Spinal cord (tissue), 10 donors: ENCODE data around the gene C2orf72. TPM values are rescaled to one million over a fixed set of nuclear protein-coding genes. Genes with fewer than 3 reads are reported as not detected.
"Not testable (repeated sequence)": the region's sequence is repeated elsewhere in the genome, so short reads cannot be mapped to it uniquely, and the experiment has no call there.

Experiments
- DNase-seq, 6 donors: peaks; one replicate each; pipeline versions ENCODE4 v3.0.0 to v3.0.0-alpha.2; 2013 to 2015; ENCODE audit warnings: low spot score in 6 of 6, low read depth in 4 of 6
- H3K27ac ChIP-seq: one replicate; pipeline ENCODE4 v1.5.1; 2013; ENCODE audit warnings: low read depth, low read length, control low read depth
- H3K27me3 ChIP-seq: one replicate; pipeline ENCODE4 v1.6.1; 2013; ENCODE audit warnings: low read length; ENCODE audit not compliant: control insufficient read depth, insufficient read depth
- H3K36me3 ChIP-seq: one replicate; pipeline ENCODE4 v1.6.1; 2013; ENCODE audit warnings: low read length; ENCODE audit not compliant: control insufficient read depth, insufficient read depth
- H3K4me1 ChIP-seq: one replicate; pipeline ENCODE4 v1.6.1; 2013; ENCODE audit warnings: low read length; ENCODE audit not compliant: control insufficient read depth, insufficient read depth
- H3K4me3 ChIP-seq: one replicate; pipeline ENCODE4 v1.5.1; 2013; ENCODE audit warnings: low read depth, low read length, control low read depth
- H3K9me3 ChIP-seq: one replicate; pipeline ENCODE4 v1.6.1; 2013; ENCODE audit warnings: low read length; ENCODE audit not compliant: control insufficient read depth, insufficient read depth
- WGBS: methylation state at CpG from one replicate; pipeline ENCODE4 v1.1.5; 2013; ENCODE audit warnings: missing lambda C conversion rate; ENCODE audit not compliant: insufficient coverage; 5-methylcytosine and 5-hydroxymethylcytosine counted together
- polyA plus RNA-seq, 2 donors: library from polyadenylated mRNA; unstranded; fragments of 120-200 nt; gene quantifications; one replicate each; pipeline ENCODE4 v1.2.1, GENCODE V29; 2013; ENCODE audit not compliant: insufficient read length in 2 of 2
- total RNA-seq, 2 donors: library from RNA; depleted of rRNA in 1 of 2; stranded (reverse); fragments of 120-200 nt in 1 of 2; fragments of >200 nt in 1 of 2; gene quantifications; one replicate each; pipeline versions ENCODE4 v1.2.3 to v1.2.4, GENCODE V29; 2013 to 2014
- donor health status: healthy.

Gene C2orf72
- total and polyA plus RNA-seq, 4 donors, result 23.0 to 67.6 (median 45.5) TPM

DNA sequence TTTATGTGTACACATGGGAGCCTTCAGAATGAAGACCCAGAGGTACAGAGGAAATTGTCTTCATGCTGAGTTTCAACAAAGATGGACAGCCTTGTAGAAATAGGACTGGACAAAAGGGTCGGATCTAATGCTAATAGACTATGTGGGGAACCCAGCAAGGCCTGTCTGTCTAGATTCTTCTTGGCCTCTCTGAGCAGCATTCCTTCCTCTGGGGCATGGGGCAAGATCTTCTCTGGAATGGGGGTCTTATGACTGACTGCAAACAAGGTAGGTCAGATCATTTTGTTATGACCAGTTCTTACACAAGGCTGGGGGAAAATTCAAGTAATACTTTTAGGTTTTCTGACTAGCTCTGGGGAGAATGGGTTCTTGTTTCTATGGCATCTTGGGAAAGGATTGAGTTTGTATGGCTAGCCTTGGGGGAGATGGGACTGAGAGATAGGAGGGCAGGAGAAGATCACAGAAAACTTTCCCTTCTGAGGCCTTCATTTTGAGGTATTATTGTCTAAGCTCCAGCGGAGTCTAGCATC is 27.1 kb upstream of the C2orf72 start:
- H3K4me1 ChIP-seq, result peaks cover 54% of the 10 kb centered on the region
- 90% methylated on average over 2 of the region's 2 CpGs for WGBS
- no peaks in the 10 kb centered on the region for H3K27me3 ChIP-seq
- H3K27ac ChIP-seq, result no peak overlapping the region
- no peaks in the 10 kb centered on the region for H3K36me3 ChIP-seq
- H3K4me3 ChIP-seq, result no peak overlapping the region
- no peaks in the 10 kb centered on the region for H3K9me3 ChIP-seq
- no peak for DNase-seq

DNA sequence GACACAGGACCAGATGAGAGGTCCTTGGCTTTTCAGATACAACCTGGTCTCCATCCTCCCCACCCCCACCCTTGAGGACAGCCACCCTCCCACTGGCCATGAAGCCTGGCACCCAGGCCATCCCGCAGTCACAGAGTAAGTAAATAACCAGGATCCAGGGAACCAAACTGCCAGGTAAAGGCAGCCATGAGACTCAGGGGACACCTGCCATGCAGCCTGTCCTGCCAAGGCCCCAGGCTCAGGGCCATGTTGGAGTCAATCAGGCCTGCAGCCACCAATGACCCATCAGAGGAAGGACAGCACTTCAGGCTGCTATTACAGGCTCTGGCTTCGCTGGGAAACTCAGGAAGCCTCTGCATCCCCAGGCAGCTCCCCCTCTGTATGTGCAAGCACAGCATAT is 25.8 kb upstream of the C2orf72 start:
- Histone ChIP-seq H3K27ac (no peak overlapping the region), H3K36me3 (no peaks in the 10 kb centered on the region), H3K4me1 (peaks cover 65% of the 10 kb centered on the region), H3K4me3 (no peak overlapping the region), H3K9me3 (no peaks in the 10 kb centered on the region), H3K27me3 (no peaks in the 10 kb centered on the region)
- WGBS, result 46% methylated on average over 2 of the region's 2 CpGs
- no peak for DNase-seq

DNA sequence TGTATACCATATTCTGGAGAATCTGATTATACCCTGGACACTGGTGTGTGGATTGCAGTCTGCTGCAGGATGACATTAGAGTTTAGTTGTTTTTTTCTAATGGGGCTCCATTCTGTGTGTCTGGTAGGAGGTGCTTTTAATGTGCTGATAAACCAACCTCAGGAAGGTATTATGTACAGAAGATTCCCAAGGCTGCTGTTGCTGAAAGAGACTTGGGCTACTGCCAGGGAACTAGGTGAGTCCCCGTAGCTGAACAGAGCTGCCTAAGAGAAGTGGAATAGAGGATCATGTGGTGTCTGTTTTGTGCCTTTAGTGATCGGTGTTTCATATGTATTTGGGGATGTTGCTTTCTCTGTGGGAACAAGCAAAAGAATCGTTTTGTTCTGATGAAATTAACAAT is 24.9 kb upstream of the C2orf72 start:
- WGBS, result 50% methylated on average over 1 of the region's 3 CpGs
- Histone ChIP-seq H3K27me3 (no peaks in the 10 kb centered on the region), H3K9me3 (no peaks in the 10 kb centered on the region), H3K4me3 (no peak overlapping the region), H3K36me3 (no peaks in the 10 kb centered on the region), H3K27ac (no peak overlapping the region), H3K4me1 (peaks cover 61% of the 10 kb centered on the region)
- DNase-seq, result peak in 1 of 6 donors; percentile 80

DNA sequence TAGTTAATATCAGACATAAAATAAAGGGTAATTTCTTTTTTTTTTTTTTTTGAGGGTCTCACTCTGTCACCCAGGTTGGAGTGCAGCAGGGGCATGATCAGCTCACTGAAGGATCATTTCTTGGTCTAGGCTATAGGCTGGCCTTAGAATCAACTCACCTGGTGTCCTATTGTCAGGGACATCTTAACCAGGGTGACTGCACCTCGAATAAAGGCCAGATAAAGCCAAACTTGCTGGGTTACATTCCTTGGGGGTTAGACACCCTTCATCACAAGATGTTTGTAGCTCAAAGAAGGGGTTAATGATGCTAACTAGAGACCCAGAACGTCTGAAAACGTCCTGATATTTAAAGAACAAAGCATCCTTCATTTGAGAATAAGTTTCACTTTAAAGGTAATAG is 23.5 kb upstream of the C2orf72 start:
- H3K4me3 ChIP-seq, result no peak overlapping the region
- no peaks in the 10 kb centered on the region for H3K36me3 ChIP-seq
- H3K9me3 ChIP-seq, result no peaks in the 10 kb centered on the region
- no peak for DNase-seq
- H3K27me3 ChIP-seq, result no peaks in the 10 kb centered on the region
- 0% methylated on average over 1 of the region's 3 CpGs for WGBS
- H3K27ac ChIP-seq, result no peak overlapping the region
- peaks cover 54% of the 10 kb centered on the region for H3K4me1 ChIP-seq

DNA sequence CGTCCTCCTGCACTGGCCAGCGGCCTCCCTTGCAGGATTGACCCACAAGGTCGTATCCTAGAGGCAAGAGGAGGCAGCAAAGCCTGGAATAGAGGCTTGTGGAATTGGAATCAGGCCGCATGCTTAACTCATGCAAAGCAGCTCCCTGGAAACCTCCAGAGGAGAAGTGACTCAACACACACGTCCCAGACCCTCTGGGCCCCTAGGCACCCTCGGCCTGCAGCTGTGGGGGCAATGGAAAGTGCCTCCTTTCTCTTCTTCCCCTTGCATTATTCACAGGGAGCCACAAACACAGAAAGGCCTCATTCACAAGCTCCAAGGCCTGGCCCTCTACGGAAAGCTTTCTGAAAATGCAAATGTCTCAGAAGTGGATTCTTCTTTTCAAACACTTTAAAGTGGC is 21.8 kb upstream of the C2orf72 start:
- Histone ChIP-seq H3K27me3 (no peaks in the 10 kb centered on the region), H3K27ac (peak overlapping the region; percentile 87), H3K4me1 (peaks cover 46% of the 10 kb centered on the region), H3K4me3 (no peak overlapping the region), H3K9me3 (no peaks in the 10 kb centered on the region), H3K36me3 (no peaks in the 10 kb centered on the region)
- 19% methylated on average over 6 of the region's 7 CpGs for WGBS
- peak; percentile 53 to 92 (median 73) for DNase-seq

DNA sequence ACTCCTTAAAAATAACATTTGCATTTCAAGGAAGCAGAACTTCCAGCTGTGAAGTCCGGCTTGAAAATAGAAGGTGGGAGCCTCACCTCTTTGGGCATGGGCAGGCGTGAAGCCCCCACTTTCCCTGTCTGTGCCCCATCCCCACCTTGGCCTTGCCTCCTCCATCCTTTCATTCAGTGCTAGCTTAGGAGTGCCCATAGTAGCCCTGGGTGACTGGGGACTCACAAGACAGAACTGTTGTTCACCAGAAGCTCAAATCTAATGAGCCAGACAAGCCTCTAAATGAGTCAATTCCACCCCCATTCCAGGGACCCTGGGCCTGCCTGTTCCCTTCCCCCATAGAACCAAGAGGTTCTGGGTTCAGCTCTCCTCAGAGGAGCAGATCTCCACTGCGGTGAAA is 21.4 kb upstream of the C2orf72 start:
- Histone ChIP-seq H3K36me3 (no peaks in the 10 kb centered on the region), H3K27ac (peak overlapping the region; percentile 87)

DNA sequence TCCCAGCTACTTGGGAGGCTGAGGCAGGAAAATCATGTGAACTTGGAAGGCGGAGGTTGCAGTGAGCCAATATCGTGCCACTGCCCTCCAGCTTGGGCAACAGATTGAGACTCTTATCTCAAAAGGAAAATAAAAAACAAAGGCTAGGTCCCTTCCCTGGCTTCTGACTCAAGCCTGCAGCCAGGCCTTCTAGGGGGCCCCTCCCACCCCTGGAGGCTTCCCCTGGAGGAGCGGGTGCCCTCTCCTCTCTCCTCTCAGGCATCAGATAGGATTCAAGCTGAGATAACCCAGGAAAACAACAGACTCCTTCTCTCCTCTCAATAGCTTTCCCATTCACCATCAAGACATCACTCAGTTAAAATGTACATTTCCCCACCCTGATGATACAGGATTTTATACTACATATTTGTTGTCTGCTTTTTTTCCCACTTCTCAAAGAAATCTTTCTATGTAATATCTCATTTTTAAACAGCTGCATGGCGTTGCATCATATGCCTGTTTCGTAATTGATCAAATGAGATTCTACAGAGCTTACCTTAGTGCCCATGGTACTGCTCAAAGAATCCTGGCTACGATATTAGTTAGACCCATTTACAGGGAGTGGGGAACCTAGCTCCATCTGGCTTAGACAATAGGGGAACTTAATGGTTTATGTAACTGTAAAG is 20.6 kb upstream of the C2orf72 start:
- no peak overlapping the region for H3K4me3 ChIP-seq
- H3K9me3 ChIP-seq, result no peaks in the 10 kb centered on the region
- peaks cover 43% of the 10 kb centered on the region for H3K4me1 ChIP-seq
- no peaks in the 10 kb centered on the region for H3K36me3 ChIP-seq
- WGBS, result 75% methylated on average over 2 of the region's 6 CpGs
- peak overlapping the region; percentile 87 for H3K27ac ChIP-seq
- no peak for DNase-seq
- H3K27me3 ChIP-seq, result no peaks in the 10 kb centered on the region

More for the DNA sequence above, 21.4 kb upstream of the C2orf72 start:
- H3K27me3 ChIP-seq, result no peaks in the 10 kb centered on the region
- 41% methylated on average over 3 of the region's 3 CpGs for WGBS
- peak in 1 of 6 donors; percentile 62 for DNase-seq
- peaks cover 46% of the 10 kb centered on the region for H3K4me1 ChIP-seq
- H3K9me3 ChIP-seq, result no peaks in the 10 kb centered on the region
- H3K4me3 ChIP-seq, result no peak overlapping the region

DNA sequence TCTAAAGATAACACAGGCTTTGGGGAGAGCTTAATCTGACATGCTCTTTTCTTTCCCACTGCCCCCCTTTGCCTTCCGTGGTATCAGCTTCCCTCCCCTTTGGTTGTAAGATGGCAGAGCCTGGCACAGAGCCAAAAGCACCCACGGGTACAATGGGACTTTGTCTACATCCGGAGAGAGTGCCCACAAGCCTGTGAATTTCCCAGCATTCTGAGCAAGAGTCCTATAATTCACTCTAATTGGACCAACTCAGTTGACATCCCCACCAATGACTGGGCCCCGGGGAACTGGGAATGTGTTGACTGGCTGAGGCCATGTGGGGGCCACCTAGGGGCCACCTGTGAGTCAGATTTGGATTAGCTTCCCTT is 20.1 kb upstream of the C2orf72 start:
- WGBS, result 32% methylated on average over 3 of the region's 4 CpGs
- DNase-seq, result peak in 3 of 6 donors; percentile 68 to 90 (median 86)
- H3K9me3 ChIP-seq, result no peaks in the 10 kb centered on the region
- no peaks in the 10 kb centered on the region for H3K27me3 ChIP-seq
- no peaks in the 10 kb centered on the region for H3K36me3 ChIP-seq
- no peak overlapping the region for H3K4me3 ChIP-seq
- peaks cover 38% of the 10 kb centered on the region for H3K4me1 ChIP-seq
- H3K27ac ChIP-seq, result peak overlapping the region; percentile 87

DNA sequence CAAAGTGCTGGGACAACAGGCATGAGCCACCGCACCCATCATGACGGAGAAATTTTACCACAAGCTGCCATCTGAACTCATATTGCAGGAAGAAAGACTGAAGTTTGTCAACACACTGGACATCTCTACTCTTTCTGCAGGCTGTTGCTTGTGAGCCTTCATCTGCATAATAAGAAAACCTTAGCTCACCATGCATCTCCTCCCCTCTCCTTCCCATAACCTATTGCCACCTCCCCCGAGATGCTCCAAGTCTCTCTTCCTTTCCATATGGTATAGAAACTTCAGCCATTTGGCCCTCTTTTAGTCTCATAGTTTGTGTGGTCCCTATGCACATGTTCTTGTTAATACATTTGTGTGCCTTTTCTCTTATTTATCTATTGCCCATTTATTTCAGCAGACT is 19.1 kb upstream of the C2orf72 start:
- Histone ChIP-seq H3K27ac (no peak overlapping the region), H3K27me3 (no peaks in the 10 kb centered on the region), H3K9me3 (no peaks in the 10 kb centered on the region), H3K36me3 (no peaks in the 10 kb centered on the region), H3K4me1 (peaks cover 29% of the 10 kb centered on the region), H3K4me3 (no peak overlapping the region)
- 89% methylated on average over 3 of the region's 3 CpGs for WGBS
- DNase-seq, result no peak

DNA sequence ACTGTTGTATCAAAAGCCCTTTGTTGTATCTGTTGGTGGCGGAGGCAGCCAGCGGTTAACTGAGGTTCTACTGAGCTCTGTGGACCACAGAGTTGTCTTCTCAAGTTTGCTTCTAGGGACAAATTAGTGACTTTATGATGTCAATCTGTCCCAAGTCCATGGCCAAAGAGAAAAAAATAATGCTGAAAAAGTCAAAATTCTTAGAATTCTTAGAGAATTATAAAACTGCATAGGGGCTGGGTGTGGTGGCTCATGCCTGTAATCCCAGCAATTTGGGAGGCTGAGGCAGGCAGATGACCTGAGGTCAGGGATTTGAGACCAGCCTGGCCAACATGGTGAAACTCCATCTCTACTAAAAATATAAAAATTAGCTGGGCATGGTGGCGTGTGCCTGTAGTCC is 12.3 kb upstream of the C2orf72 start:
- not testable (repeated sequence) for DNase-seq, H3K9me3 ChIP-seq, H3K27ac ChIP-seq, H3K4me3 ChIP-seq, H3K4me1 ChIP-seq, H3K27me3 ChIP-seq, H3K36me3 ChIP-seq
- 83% methylated on average over 2 of the region's 3 CpGs for WGBS
